ENCODE results near the gene ADH1C.
"Not testable (repeated sequence)": the region's sequence is repeated elsewhere in the genome, so short reads cannot be mapped to it uniquely, and the experiment has no call there.

Gene ADH1C

GRCh38 chr4:99356992-99357391 lies 4.4 kb upstream of the ADH1C start:
- DNase-seq, result no peak

DNA sequence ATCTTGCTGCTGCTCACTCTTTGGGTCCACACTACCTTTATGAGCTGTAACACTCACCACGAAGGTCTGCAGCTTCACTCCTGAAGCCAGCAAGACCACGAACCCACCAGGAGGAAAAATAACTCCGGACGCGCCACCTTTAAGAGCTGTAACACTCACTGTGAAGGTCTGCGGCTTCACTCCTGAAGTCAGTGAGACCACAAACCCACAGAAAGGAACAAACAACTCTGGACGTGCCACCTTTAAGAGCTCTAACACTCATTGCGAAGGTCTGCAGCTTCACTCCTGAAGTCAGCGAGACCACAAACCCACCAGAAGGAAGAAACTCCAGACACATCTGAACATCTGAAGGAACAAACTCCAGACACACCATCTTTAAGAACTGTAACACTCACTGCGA lies 3.6 kb upstream of the ADH1C start:
- not testable (repeated sequence) for DNase-seq

GRCh38 chr4:99351487-99351886 lies 1.1 kb downstream of the ADH1C start:
- DNase-seq, result no peak

- DNase-seq, result no peak
Observed at GRCh38 chr4:99349338-99349737, 3.2 kb downstream of the ADH1C start.

DNA sequence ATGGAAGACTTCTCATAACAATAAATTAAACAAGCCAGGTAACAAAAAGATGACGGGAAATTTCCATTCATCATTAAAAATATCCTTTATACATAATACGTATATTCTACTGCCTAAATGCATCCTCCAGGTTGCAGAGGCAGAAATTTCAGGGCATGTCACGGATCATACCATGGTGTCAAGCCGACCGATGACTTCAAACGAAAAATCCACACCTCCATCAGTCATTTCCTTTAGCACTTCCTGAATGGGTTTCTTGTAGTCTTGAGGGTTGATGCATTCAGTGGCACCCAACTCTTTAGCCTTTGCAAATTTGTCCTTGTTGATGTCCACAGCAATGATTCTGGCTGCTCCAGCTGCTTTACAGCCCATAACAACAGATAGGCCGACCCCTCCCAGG lies 9.9 kb downstream of the ADH1C start:
- DNase-seq, result not testable (repeated sequence)

- DNase-seq, result no peak
Observed at GRCh38 chr4:99341426-99341825, 11.1 kb downstream of the ADH1C start.

GRCh38 chr4:99339172-99339571 lies 13.4 kb downstream of the ADH1C start:
- DNase-seq, result no peak

- DNase-seq, result no peak
Observed at GRCh38 chr4:99336553-99336952, 16.0 kb downstream of the ADH1C start.

DNA sequence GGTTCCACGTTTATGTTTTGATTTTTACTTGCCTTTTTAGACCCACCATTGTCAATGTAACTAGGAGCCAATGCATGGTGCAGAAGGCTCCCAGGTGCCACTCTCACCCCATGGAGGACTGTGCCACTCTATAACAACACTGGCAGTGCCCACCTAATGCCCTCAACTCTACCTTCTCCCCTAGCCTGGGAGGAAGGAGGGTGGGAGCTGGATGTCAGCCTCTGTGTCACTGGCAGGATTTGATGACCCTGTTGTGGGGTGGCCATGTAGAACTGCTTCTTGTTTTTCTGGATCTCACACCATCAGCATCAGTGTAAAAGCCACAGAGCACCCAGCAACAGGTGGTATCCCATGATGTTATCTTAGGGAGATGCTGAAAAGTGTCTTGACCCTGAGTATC lies 17.7 kb downstream of the ADH1C start:
- no peak for DNase-seq

- DNase-seq, result no peak
Observed at GRCh38 chr4:99330648-99331047, 21.9 kb downstream of the ADH1C start.

DNA sequence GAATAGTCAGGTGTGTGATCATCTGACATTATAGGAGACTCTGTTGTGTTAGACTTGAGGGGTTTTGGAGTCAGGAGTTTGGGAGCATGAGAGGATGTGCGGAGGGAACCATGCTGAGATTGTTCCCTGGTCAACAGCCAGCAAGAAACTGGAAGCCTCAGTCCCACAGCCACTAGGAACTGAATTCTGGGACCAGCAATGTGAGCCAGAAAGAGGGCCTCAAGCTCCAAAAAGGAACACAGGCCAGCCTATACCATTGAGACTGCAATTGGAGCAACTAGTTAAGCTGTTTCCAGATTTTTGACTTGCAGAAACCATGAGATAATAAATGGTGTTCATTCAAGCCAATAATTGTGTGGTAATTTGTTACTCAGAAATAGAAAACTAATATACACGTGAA lies 22.7 kb downstream of the ADH1C start:
- DNase-seq, result no peak

- DNase-seq, result no peak
Observed at GRCh38 chr4:99324979-99325378, 27.6 kb downstream of the ADH1C start.

DNA sequence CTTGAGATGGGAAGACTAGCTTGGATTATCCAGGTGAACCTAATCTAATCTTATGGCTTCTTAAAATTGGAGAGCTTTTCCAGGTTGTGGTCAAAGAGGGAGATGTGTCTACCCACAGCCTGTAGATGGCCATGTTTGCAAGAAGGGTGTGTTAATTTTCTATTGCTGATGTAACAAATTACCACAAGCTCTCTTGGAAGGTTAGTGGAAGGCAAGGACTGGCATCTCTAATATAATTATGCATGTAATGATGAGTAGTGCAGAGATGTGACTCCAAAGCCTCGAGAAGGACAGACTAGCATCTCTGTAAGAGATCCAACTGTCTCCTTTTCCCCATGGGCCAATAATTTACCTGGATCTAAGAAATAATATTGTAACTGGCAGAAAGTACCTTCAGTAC lies 28.2 kb downstream of the ADH1C start:
- no peak for DNase-seq

DNA sequence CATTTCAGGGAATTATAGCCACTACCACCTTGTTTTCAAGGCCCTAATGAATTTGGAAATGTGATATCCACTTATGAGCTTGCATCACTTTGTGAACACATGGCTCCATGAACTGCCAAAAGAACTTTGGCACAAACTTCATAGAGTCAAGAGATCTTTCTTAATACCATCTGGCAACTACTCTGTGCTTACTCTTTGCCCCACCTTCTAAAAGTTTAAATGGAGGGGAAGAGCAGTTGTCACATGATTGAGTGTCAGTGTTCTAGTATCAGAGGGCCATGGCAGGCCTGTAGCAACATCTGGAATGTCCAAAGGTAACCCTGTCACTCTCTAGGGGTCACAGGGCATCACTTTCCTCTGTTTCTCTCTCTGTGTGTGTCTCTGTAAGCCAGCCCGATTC lies 28.8 kb downstream of the ADH1C start:
- DNase-seq, result no peak

- no peak for DNase-seq
Observed at GRCh38 chr4:99321241-99322191, 31.0 kb downstream of the ADH1C start, which contains the start of gene ADH1B. Gene ADH1B (minus strand): TSS chr4:99321401. CDS start chr4:99321331, 70 bp downstream.

- DNase-seq, result not testable (repeated sequence)
Observed at GRCh38 chr4:99317811-99318210, 34.7 kb downstream of the ADH1C start.

DNA sequence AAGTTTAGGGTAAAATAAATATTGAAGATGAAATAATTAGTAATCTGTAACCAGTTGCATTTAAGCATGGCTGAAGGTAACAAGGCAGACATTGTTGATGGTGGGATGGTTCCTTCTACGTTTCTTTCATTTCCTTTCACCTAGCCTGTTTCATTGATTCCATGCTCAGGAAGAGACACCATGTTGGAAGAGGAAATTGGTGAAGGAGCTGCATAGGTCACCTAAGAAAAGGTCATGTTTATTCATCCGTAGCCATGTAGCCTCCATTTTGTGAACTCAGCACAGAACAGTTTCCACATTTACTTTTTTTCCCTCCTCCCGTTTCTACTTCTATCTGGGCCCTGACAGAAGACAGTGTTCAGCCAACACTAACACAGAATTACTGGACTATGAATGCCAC lies 35.2 kb downstream of the ADH1C start:
- DNase-seq, result no peak

GRCh38 chr4:99315839-99316238 lies 36.7 kb downstream of the ADH1C start:
- no peak for DNase-seq

DNA sequence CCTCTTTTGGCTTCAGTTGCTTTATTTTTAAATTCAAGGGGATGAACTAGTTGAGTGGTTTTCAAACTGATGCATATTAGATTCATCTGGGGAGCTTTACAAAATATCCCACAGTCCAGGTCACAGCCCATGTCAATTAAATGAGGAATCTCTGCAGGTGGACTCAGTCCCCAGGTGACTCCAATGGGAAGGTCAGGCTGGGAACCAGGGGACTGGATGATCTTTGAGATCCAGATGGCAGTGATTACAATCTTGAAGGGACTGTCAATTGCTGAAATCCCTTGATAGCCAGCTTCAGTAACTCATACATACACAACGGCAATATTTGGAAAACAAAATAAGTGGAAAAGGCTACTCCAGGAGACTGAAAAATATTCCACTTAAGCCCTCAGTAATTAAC lies 38.3 kb downstream of the ADH1C start:
- no peak for DNase-seq

- DNase-seq, result no peak
Observed at GRCh38 chr4:99310389-99310788, 42.2 kb downstream of the ADH1C start.

- no peak for DNase-seq
Observed at GRCh38 chr4:99305638-99306400, 46.7 kb downstream of the ADH1C start.

GRCh38 chr4:99301376-99302164 lies 51.0 kb downstream of the ADH1C start:
- no peak for DNase-seq

DNA sequence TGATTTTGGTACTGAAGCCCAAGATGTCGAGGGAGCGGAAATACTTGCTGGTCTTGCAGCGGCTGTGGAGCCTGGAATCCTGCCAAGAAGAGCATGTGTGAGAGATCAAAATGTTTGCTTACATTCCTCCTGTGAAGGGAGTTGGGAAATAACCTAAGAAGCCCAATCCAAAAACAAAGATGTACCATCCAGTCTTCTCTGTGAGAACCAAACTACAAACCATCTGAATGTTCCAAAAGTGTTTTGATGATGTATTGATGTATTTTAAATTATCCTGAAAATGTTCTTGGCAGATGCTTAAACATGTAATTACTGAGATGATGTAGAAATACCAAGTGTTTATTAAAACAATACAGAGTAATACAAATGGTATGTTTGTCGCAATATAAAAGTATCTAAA lies 51.6 kb downstream of the ADH1C start:
- no peak for DNase-seq

Measured in activated CD8-positive, alpha-beta memory T cell treated with anti-CD3 and anti-CD28 coated beads, Interleukin-2, amount 50 U/mL, for 4 hours (primary cell).